A549 treated with AZD9567 at 1 μM for 4 hours (cell line): ENCODE data around the gene TSPAN31. TPM values are rescaled to one million over a fixed set of nuclear protein-coding genes. Genes with fewer than 3 reads are reported as not detected.

Experiments
- total RNA-seq: library from RNA; stranded (reverse); fragments of 200-300 nt; extraction: Qiagen RNA extraction; gene quantifications from 5 replicates; pipeline ENCODE4 v1.2.3, GENCODE V29; 2022; ENCODE audit not compliant: insufficient read depth

The TSPAN31 gene
- 15.7 to 20.3 TPM (median 16.1 TPM) in 5 replicates for total RNA-seq

GRCh38 chr12:57744777-57745484, at the start of gene TSPAN31:
TSS of gene TSPAN31 (plus strand) at chr12:57745039. CDS start at chr12:57745155, 116 bp downstream.

GRCh38 chr12:57738661-57739237, 6.1 kb upstream of the TSPAN31 start, which contains the start of gene AGAP2:
TSS of gene AGAP2 (minus strand) at chr12:57738742. CDS start at chr12:57738246, 496 bp downstream.

GRCh38 chr12:57751788-57752667, 7.2 kb downstream of the TSPAN31 start, which contains the start of gene CDK4:
TSS of gene CDK4 (minus strand) at chr12:57752310. CDS start at chr12:57751717, 593 bp downstream.

DNA sequence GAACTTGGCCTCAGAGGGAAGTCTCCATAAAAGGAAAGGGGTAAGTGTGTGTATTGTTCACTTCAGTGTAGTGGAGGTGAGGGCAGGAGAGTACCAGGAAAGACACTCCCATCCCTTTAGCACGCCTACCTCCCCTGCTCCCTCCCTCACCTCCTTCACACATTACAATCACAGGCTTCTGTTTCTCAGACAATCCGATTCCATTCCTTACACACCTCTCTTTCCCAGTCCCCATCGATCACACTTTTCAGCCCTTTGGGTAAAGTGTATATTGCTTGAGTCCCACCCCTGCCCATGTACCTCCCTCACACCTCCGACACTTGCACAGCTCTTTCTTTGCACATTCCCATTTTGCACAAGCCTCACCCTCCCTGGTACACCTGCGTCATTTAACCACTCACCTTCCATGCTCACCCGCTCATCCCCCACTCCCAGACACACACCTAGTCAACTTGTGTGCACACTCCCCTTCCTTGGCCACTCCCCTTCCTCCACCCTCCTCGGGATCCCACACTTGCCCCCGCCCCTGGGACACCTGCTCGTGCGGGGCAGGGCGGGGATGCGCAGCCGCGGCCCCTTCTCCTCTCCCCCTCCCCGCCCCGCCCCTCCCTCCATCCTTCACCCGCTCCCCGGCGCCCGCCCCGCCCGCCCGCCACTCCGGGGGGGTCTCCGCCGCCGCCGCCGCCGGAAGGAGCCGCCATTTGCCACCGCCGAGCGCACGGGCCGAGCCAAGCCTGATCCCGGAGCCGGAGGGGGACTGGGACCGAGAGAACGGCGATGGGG, 9.8 kb downstream of the TSPAN31 start, which contains the start of gene MARCHF9:
MARCHF9 (plus strand) TSS at position 693 of the 783 bp plus-strand sequence. CDS start 426 bp downstream, outside the sequence.

GRCh38 chr12:57766464-57767304, 21.8 kb downstream of the TSPAN31 start, which contains the start of gene CYP27B1:
TSS of gene CYP27B1 (minus strand) at chr12:57767078. CDS start at chr12:57767041, 37 bp downstream.

DNA sequence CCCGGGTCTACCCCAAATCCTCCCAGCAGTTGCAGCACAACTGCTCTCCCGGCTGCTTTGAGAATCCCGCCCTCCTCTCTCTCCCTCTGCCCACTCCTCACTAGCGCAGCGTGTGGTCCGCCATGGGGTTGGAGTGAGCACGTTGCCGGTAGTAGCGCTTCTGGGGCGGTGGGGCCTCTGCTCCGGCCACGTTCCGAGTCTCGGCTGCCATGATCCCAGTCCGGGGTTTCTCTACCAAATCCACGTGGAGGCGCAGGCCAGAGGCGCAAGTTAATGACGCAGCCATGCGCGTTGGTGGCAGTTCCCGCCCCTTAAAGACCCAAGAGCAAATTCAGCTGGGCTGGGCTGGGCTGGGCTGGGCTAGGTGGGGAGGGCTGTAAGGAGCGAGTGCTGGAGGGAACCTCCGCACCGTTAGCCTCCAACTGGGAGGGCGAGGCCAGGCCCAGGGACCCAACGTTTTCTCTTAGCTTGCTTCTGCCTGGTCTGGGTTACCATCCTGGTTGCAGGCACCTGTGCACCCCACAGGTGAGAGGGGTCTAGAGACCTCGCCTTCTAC, 27.1 kb downstream of the TSPAN31 start, which contains the start of gene METTL1:
METTL1 (minus strand) TSS at position 233 of the 556 bp plus-strand sequence; CDS start at position 211, 22 bp downstream.

GRCh38 chr12:57772429-57773322, 27.8 kb downstream of the TSPAN31 start, which contains the start of gene EEF1AKMT3:
TSS of gene EEF1AKMT3 (plus strand) at chr12:57772614. CDS start at chr12:57772725, 111 bp downstream.

GRCh38 chr12:57782608-57783465, 38.0 kb downstream of the TSPAN31 start, which contains the start of gene TSFM:
TSS of gene TSFM (plus strand) at chr12:57782787. CDS start at chr12:57782802, 15 bp downstream.

Other genes with a start within 250 kb of the TSPAN31 start
- 25.3 to 34.3 TPM (median 31.4 TPM) in 5 replicates for gene DDIT3, start 224.5 kb upstream of the TSPAN31 start, total RNA-seq
- gene MBD6, start 222.2 kb upstream of the TSPAN31 start, total RNA-seq, result 7.9 to 27.8 TPM (median 25.9 TPM) in 5 replicates
- gene DCTN2, start 197.8 kb upstream of the TSPAN31 start, total RNA-seq, result 113 to 139 TPM (median 118 TPM) in 5 replicates
- gene KIF5A, start 195.0 kb upstream of the TSPAN31 start, total RNA-seq, result 0.17 to 0.32 TPM (median 0.26 TPM) in 4 of 5 replicates, not detected in the other
- gene PIP4K2C, start 153.8 kb upstream of the TSPAN31 start, total RNA-seq, result 39.5 to 42.5 TPM (median 40.2 TPM) in 5 replicates
- gene DTX3, start 140.2 kb upstream of the TSPAN31 start, total RNA-seq, result 11.8 to 16.9 TPM (median 16.2 TPM) in 5 replicates
- gene ARHGEF25, start 133.6 kb upstream of the TSPAN31 start, total RNA-seq, result 5.0 to 22.2 TPM (median 5.9 TPM) in 5 replicates
- 33.1 to 44.2 TPM (median 39.2 TPM) in 5 replicates for gene B4GALNT1, start 111.8 kb upstream of the TSPAN31 start, total RNA-seq
- gene OS9, start 50.9 kb upstream of the TSPAN31 start, total RNA-seq, result 115 to 117 TPM (median 116 TPM) in 5 replicates
- 0.09 to 0.16 TPM (median 0.12 TPM) in 4 of 5 replicates, not detected in the other for gene AGAP2, start 6.3 kb upstream of the TSPAN31 start, total RNA-seq
- 232 to 253 TPM (median 250 TPM) in 5 replicates for gene CDK4, start 7.3 kb downstream of the TSPAN31 start, total RNA-seq
- 4.7 to 8.0 TPM (median 7.2 TPM) in 5 replicates for gene MARCHF9, start 10.1 kb downstream of the TSPAN31 start, total RNA-seq
- gene CYP27B1, start 22.0 kb downstream of the TSPAN31 start, total RNA-seq, result 0.79 to 3.1 TPM (median 2.3 TPM) in 5 replicates
- 59.2 to 71.4 TPM (median 60.7 TPM) in 5 replicates for gene METTL1, start 27.1 kb downstream of the TSPAN31 start, total RNA-seq
- 4.1 to 5.3 TPM (median 4.6 TPM) in 5 replicates for gene EEF1AKMT3, start 27.6 kb downstream of the TSPAN31 start, total RNA-seq
- gene TSFM, start 37.7 kb downstream of the TSPAN31 start, total RNA-seq, result 69.0 to 74.2 TPM (median 71.0 TPM) in 5 replicates
- gene AVIL, start 73.7 kb downstream of the TSPAN31 start, total RNA-seq, result 0.42 to 0.77 TPM (median 0.54 TPM) in 4 of 5 replicates, not detected in the other
- gene CTDSP2, start 101.7 kb downstream of the TSPAN31 start, total RNA-seq, result 40.6 to 49.7 TPM (median 44.1 TPM) in 5 replicates
- 2.9 to 6.4 TPM (median 5.7 TPM) in 5 replicates for gene ATP23, start 196.5 kb downstream of the TSPAN31 start, total RNA-seq